ENCODE results near the gene CTNNA3.

The CTNNA3 gene

DNA sequence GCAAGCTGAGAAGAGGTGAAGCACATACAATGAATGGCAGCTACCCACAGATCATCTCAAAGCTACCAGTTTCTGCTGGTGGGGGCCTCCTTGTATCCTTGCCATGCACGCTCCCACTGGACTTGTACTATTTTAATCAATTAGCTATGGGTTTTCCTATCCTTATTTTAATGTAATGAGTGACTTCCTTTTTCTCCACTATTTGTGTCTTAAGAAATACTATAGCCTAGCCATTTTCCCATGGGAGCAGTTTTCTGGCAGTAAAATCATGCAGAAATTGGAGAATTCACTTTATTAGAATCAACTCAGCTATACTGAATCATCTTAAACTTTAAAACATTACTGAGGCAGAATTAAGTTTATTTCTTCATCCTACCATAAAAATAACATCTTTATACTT lies 73.5 kb downstream of the CTNNA3 start:
- no peak overlapping the region for H3K4me3 ChIP-seq (ENCODE audit: low read depth, low read length)
- no peak for DNase-seq (ENCODE audit: low read depth, low spot score)
- no peak for TF ChIP-seq CTCF (IDR thresholded peaks at IDR 0.05; ENCODE audit: low read depth, low read length)
- in situ Hi-C loops (cut with HindIII; ENCODE audit: low sequenced_read_pairs) = no loop called here

GRCh38 chr10:67621834-67622233 lies 74.2 kb downstream of the CTNNA3 start:
- H3K4me3 ChIP-seq (ENCODE audit: low read depth, low read length) = no peak overlapping the region
- DNase-seq (ENCODE audit: low read depth, low spot score) = no peak
- in situ Hi-C loops (cut with HindIII; ENCODE audit: low sequenced_read_pairs) = no loop called here
- TF ChIP-seq CTCF (IDR thresholded peaks at IDR 0.05; ENCODE audit: low read depth, low read length) = no peak

- in situ Hi-C loops (cut with HindIII; ENCODE audit: low sequenced_read_pairs) = no loop called here
- no peak overlapping the region for H3K4me3 ChIP-seq (ENCODE audit: low read depth, low read length)
- no peak for TF ChIP-seq CTCF (IDR thresholded peaks at IDR 0.05; ENCODE audit: low read depth, low read length)
- peak; percentile 46 for DNase-seq (ENCODE audit: low read depth, low spot score)
These were observed 77.9 kb downstream of the CTNNA3 start for GRCh38 chr10:67618116-67618515.

DNA sequence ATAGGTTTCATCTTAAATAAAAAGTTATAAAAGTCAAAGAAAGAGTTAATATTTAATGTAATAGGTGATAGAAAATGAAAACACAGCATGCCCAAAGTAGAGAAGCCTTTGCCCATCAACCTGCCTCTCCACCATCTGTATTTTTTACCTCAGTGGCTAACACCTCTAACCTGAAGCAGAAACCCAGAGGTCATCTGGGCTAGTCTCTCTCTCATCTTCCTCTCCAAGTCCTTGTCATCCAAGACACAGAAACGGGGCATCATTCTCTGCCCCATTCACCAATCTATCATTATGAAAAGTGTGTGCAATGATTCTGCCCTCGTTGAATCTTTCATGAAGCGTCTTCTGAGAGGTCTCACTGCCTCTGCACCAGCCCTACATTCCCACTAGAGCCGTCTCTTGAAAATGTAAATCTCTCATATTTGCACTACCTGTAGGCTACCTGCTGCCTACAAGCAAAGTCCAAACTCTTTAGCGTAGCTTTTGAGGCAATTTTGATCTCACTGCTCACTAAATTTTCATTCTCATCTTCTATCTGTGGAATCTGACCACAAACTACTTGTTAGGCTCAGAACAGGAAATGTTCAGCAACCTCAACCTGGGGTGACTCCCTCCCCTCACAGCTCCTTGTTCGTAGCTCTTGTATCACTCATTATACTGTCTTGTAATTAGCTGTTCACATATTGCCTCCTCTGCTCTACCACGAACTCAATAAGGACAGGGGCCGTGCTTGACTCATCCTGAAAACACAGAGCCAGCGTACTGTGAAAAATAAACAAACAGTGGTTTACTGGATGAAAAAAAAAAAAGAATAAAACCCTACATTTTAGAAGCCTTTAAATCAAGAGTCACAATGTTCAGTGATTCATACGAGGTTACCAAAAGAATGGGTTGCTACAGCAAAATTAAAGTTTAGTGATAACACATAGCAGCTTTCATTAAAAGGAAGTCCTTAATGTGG lies 83.1 kb downstream of the CTNNA3 start:
- no peak overlapping the region for H3K4me3 ChIP-seq (ENCODE audit: low read depth, low read length)
- TF ChIP-seq CTCF (IDR thresholded peaks at IDR 0.05; ENCODE audit: low read depth, low read length) = no peak
- peak; percentile 68 for DNase-seq (ENCODE audit: low read depth, low spot score)
- in situ Hi-C loops (cut with HindIII; ENCODE audit: low sequenced_read_pairs) = no loop called here

GRCh38 chr10:67612176-67612575 lies 83.8 kb downstream of the CTNNA3 start:
- in situ Hi-C loops (cut with HindIII; ENCODE audit: low sequenced_read_pairs) = no loop called here
- TF ChIP-seq CTCF (IDR thresholded peaks at IDR 0.05; ENCODE audit: low read depth, low read length) = no peak
- no peak overlapping the region for H3K4me3 ChIP-seq (ENCODE audit: low read depth, low read length)
- no peak for DNase-seq (ENCODE audit: low read depth, low spot score)

DNA sequence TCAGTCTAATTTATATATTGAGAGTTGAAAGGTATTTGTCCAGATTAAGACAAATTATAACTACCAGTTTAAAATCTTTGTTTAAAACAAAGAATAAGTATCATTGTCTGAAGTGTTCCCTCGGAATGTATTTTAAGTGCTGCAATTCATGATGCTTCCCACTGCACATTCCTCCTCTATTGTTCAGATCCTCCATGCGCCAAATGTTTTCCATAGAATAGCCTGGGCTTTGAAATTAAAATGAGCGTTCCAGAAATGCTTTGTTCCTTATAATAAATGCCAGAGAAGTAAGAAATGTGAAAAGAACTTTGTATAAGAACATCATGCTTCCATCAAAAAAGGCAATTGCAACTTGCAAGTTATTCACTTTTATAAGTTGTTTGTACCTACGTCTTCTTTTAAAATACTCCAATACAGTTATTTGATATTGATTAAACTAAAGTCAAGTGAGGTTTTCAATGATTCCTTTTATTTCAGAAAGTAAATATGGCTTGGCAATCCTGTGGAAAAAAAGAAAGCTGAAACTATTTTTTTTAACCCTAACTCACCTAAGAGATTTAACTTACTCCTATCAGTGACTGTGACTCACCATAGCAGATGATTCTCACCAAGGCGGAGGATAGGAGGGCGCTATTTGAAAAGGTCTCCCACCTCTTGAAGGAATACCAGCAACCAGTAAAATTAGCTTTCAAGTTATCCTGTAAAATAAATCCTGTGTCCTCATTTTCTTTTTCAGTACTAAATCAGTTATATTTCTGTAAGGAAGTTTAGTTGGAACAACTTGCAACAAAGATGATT lies 85.8 kb downstream of the CTNNA3 start:
- in situ Hi-C loops (cut with HindIII; ENCODE audit: low sequenced_read_pairs) = no loop called here
- H3K4me3 ChIP-seq (ENCODE audit: low read depth, low read length) = no peak overlapping the region
- no peak for TF ChIP-seq CTCF (IDR thresholded peaks at IDR 0.05; ENCODE audit: low read depth, low read length)
- peak; percentile 62 for DNase-seq (ENCODE audit: low read depth, low spot score)
